Heart left ventricle (tissue), 16 donors: ENCODE results near the gene PDE9A. TPM values are rescaled to one million over a fixed set of nuclear protein-coding genes. Genes with fewer than 3 reads are reported as not detected.

ENCODE experiments used
- ATAC-seq, 4 donors: fragments of 200-7000 bp; cut with Tn5 transposase; one replicate each; pipeline ENCODE4 v1.9.1; 2020 to 2022; ENCODE audit warnings: moderate library complexity in 4 of 4, mild to moderate bottlenecking in 3 of 4, moderate number of reproducible peaks in 1 of 4
- DNase-seq, 5 donors: peaks; one replicate each; pipeline ENCODE4 v3.0.0-alpha.2; 2020
- H3K27ac ChIP-seq, 12 donors: fragments of 200-600 bp; sonication (generic) in 4 of 12; one replicate each; pipeline versions ENCODE4 v1.5.0 to v1.8.0; 2016 to 2022; ENCODE audit warnings: mild to moderate bottlenecking in 2 of 12
- H3K27me3 ChIP-seq, 9 donors: fragments of 200-600 bp; sonication (generic) in 2 of 9; one replicate each; pipeline versions ENCODE4 v1.5.1 to v1.8.0; 2016 to 2022; ENCODE audit warnings: mild to moderate bottlenecking in 3 of 9
- H3K36me3 ChIP-seq, 9 donors: fragments of 200-600 bp; sonication (generic) in 2 of 9; one replicate each; pipeline versions ENCODE4 v1.5.0 to v1.8.0; 2018 to 2022; ENCODE audit warnings: mild to moderate bottlenecking in 2 of 9
- H3K4me1 ChIP-seq, 12 donors: fragments of 200-600 bp; sonication (generic) in 4 of 12; one replicate each; pipeline versions ENCODE4 v1.5.0 to v1.8.0; 2016 to 2022; ENCODE audit warnings: mild to moderate bottlenecking in 3 of 12
- H3K4me3 ChIP-seq, 12 donors: fragments of 200-600 bp; sonication (generic) in 4 of 12; one replicate each; pipeline versions ENCODE4 v1.5.0 to v1.8.0; 2017 to 2022; ENCODE audit warnings: mild to moderate bottlenecking in 9 of 12, moderate library complexity in 4 of 12
- H3K9me3 ChIP-seq, 12 donors: fragments of 200-600 bp; sonication (generic) in 4 of 12; one replicate each; pipeline versions ENCODE4 v1.5.0 to v1.8.0; 2016 to 2022; ENCODE audit warnings: mild to moderate bottlenecking in 1 of 12
- POLR2A ChIP-seq, 2 donors: fragments of 450-650 bp; IDR thresholded peaks; one replicate each; pipeline ENCODE4 v1.6.1; 2017; ENCODE audit warnings: antibody characterized with exemption in 2 of 2, mild to moderate bottlenecking in 2 of 2, moderate library complexity in 2 of 2
- WGBS, 4 donors: extraction: QIAGEN DNeasy Blood & Tissue Kit in 2 of 4; methylation state at CpG; one replicate each; pipeline versions ENCODE4 v1.1.5 to v1.1.7; 2013 to 2018; 5-methylcytosine and 5-hydroxymethylcytosine counted together
- intact Hi-C, 10 donors: fragments of 100-400 bp; cut with DNase I; formaldehyde crosslinking; loops; one replicate each; pipeline versions ENCODE4 v1.11.1 to v1.14.2; 2022
- polyA plus RNA-seq, 2 donors: library from polyadenylated mRNA; stranded (reverse); fragments of 200-250 nt; gene quantifications; one replicate each; pipeline ENCODE4 v1.2.3, GENCODE V29; 2013
- total RNA-seq, 9 donors: library from RNA; depleted of rRNA in 2 of 9; stranded (reverse); fragments of >200 nt in 2 of 9; fragmentation: NEBNext Ultra II Directional in 3 of 9; extraction: Animal tissue kit (Norgen Biotek cat#: 25700) in 3 of 9; gene quantifications; one replicate each; pipeline versions ENCODE4 v1.1.0 to v1.2.4, GENCODE V29; 2016 to 2023
- TF ChIP-seq, protein P1 (sequence below), 12 donors: fragments of 200-600 bp; sonication (generic) in 4 of 12; IDR thresholded peaks; one replicate each; pipeline versions ENCODE4 v1.5.0 to v1.8.0; 2018 to 2022; ENCODE audit warnings: antibody characterized with exemption in 12 of 12, mild to moderate bottlenecking in 5 of 12
- donor health status: ischemic (EF 13 %, LVEDD 7.1; RV severe dilation, severe dysfunction).
- donor health status: healthy with polysubstance abuse.
- donor health status: DM: no; HTN: yes; CAD: no.
- donor health status: DM: no; HTN: no; CAD: no.
- donor health status: ischemic (EF 25% LVEDD 6.9; RV normal size, moderate dysfunction).
- donor health status: ischemic (EF 25% LVEDD 5.7; RV mildly dilated, moderate dysfunction).
- donor health status: healthy.
- donor health status: DM: yes; HTN: yes; CAD: no.
- donor health status: ischemic (EF 35%, LVEDD 5.7; RV mildly dilated, moderate dysfunction).
- donor health status: nonischemic (EF 11% LVEDD 7.7; RV severe dilation, severe dysfunction).
- donor health status: DM: yes; HTN: yes; CAD: no.
- donor health status: PGD.
- donor health status: ischemic (EF 29% LVEDD 5.4; RV normal size, mild dysfunction).
- donor health status: nonischemic (EF 23%, LVEDD 6.1; RV moderate dilation, normal function).

Gene PDE9A
- total and polyA plus RNA-seq, 11 donors = 1.5 to 4.0 (median 3.1) TPM

DNA sequence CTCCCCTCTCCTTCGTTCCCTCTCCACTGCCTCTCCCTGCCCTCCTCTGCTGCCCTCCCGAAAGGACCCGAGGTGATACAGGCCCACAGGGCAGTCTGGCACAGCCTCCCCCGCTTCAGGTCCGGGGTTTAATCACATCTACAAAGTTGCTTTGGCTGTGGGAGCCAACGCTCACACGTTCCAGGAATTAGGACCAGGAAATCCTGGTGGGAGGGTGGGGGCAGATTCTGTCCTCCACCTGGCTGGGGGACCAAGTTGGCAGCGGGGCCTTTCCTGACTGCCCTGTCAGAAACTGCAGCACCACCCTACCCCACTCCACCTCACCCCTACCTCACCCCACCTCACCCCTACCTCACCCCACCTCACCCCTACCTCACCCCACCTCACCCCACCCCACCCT lies 130.9 kb downstream of the PDE9A start:
- intact Hi-C loops = loop anchor here in 4 of 10 donors (5.0 to 10.0 kb wide), 3 partner anchors 42 to 129 kb away; partner anchors contain the start of gene PDE9A (in 2 of the 4)
- DNase-seq (peak in 2 of 5 donors; percentile 47 to 59), ATAC-seq (peak in 3 of 4 donors; percentile 32 to 78 (median 40))
- Histone ChIP-seq H3K9me3 (peaks cover 0 to 3% (median 0%) of the 10 kb centered on the region in 12 donors), H3K4me3 (peak overlapping the region in 5 of 12 donors; percentile 7 to 43 (median 24)), H3K4me1 (peaks cover 0 to 33% (median 24%) of the 10 kb centered on the region in 12 donors), H3K27ac (peak overlapping the region; percentile 58 to 98 (median 86)), H3K27me3 (peaks cover 0 to 32% (median 8%) of the 10 kb centered on the region in 9 donors), H3K36me3 (no peaks in the 10 kb centered on the region)
- TF ChIP-seq, protein P1, sequence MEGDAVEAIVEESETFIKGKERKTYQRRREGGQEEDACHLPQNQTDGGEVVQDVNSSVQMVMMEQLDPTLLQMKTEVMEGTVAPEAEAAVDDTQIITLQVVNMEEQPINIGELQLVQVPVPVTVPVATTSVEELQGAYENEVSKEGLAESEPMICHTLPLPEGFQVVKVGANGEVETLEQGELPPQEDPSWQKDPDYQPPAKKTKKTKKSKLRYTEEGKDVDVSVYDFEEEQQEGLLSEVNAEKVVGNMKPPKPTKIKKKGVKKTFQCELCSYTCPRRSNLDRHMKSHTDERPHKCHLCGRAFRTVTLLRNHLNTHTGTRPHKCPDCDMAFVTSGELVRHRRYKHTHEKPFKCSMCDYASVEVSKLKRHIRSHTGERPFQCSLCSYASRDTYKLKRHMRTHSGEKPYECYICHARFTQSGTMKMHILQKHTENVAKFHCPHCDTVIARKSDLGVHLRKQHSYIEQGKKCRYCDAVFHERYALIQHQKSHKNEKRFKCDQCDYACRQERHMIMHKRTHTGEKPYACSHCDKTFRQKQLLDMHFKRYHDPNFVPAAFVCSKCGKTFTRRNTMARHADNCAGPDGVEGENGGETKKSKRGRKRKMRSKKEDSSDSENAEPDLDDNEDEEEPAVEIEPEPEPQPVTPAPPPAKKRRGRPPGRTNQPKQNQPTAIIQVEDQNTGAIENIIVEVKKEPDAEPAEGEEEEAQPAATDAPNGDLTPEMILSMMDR (IDR thresholded peaks at IDR 0.05) = no peak
- no peak for TF ChIP-seq POLR2A (IDR thresholded peaks at IDR 0.05)
- 32 to 49% (median 44%) methylated on average over 8 of the region's 8 CpGs for WGBS, 4 donors

DNA sequence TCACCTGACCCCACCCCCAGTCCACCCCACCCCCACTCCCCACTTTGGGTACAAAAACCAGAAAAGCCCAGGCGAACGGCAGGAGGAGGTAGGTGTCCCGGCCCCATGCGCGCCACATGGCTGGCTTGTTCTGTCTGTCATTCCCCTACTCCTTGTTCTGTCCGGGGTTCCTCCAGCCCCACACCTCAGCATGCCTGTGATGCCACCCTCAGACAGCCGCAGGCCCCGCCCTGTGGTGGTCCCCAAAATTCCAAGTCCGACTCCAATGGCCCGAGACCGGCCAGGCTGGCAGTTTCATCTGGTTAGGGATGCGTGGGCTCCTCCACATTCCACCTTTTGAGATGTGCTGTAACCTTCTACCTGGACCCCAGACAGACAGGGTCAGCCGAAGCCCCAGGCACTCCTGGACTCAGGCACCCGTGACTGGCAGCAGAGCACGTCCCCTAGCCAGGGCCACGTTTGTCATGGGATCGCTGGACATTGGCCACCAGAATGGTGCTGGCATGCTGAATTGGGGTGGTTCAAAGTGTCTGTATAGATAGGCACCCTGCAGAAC lies 131.6 kb downstream of the PDE9A start:
- DNase-seq = no peak
- Histone ChIP-seq H3K4me1 (peaks cover 0 to 33% (median 24%) of the 10 kb centered on the region in 12 donors), H3K4me3 (no peak overlapping the region), H3K36me3 (no peaks in the 10 kb centered on the region), H3K27ac (peak overlapping the region in 1 of 12 donors; percentile 23), H3K27me3 (peaks cover 0 to 28% (median 6%) of the 10 kb centered on the region in 9 donors), H3K9me3 (peaks cover 0 to 3% (median 0%) of the 10 kb centered on the region in 12 donors)
- intact Hi-C loops = loop anchor here in 4 of 10 donors (5.0 to 10.0 kb wide), 3 partner anchors 43 to 130 kb away; partner anchors contain the start of gene PDE9A (in 2 of the 4)
- ATAC-seq = no peak
- WGBS, 4 donors = 92 to 95% (median 92%) methylated on average over 15 to 17 of the region's 17 CpGs
- TF ChIP-seq POLR2A (IDR thresholded peaks at IDR 0.05) = no peak
- TF ChIP-seq, protein P1 (IDR thresholded peaks at IDR 0.05) = no peak

DNA sequence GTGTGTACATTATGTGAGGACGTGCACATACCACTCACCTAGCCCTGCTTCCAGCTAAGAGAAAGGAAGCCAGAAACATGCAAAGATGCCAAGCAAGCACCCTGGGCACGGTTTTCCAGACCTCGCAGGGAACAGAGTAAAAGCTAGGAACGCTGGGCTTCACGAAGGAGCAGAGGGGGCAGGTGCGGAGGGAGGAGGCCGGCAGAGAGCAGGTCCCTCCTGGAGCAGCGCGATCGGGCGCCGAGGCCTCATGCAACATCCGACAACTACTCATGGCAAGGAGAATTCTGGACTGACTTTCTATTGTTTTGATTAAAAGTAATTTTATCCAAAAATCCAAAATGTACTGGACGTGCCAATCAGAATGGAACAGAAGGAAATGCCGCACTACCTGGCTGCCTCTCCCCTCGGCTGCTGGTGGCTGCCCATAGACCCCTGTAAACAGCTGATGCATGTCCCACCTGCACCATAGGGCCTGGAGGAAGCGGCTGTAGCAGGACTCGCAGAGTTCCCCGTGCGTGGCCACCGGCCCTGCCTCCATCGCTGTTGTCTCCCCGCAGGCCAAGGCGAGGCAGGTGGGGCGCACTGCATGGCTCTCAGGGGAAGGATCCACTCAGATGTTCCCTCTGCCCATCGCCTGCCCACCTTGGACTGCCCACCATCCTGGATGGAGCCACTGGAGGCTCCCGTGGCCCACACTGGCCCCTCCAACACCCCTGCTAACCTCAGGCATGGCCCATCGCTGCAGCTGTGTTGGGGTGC lies 132.4 kb downstream of the PDE9A start:
- H3K4me3 ChIP-seq = no peak overlapping the region
- 92 to 95% (median 94%) methylated on average over 26 to 28 of the region's 28 CpGs for whole genome bisulfite sequencing, 4 donors
- peaks cover 0 to 3% (median 0%) of the 10 kb centered on the region in 12 donors for H3K9me3 ChIP-seq
- ATAC-seq (no peak), DNase-seq (no peak)
- H3K36me3 ChIP-seq = no peaks in the 10 kb centered on the region
- H3K27me3 ChIP-seq = peaks cover 0 to 19% (median 6%) of the 10 kb centered on the region in 9 donors
- peaks cover 0 to 33% (median 22%) of the 10 kb centered on the region in 12 donors for H3K4me1 ChIP-seq
- TF ChIP-seq POLR2A (IDR thresholded peaks at IDR 0.05) = no peak
- TF ChIP-seq, protein P1 (IDR thresholded peaks at IDR 0.05) = no peak
- H3K27ac ChIP-seq = no peak overlapping the region
- intact Hi-C loops = loop anchor here in 2 of 10 donors (10.0 kb wide), 1 partner anchor 131 kb away; the partner anchor contains the start of gene PDE9A (in 2 of the 2)

DNA sequence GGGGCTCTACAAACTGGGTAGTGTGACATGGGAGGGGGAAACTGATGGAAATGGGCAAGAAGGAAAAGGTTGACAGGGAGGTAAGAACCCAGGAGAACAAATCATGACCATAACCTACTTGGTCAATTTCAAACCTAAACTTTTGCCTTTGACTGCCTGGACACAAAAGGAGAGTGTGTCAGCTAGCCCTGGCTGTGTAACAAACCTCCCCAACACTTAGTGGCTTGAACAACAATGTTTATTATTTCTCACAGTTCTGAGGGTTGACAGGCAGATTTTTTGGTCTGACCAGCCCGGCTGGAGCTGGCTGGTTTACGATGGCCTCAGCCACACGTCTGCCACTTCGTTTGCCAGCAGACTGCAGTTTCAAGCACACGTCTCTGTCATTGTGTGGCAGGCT lies 133.5 kb downstream of the PDE9A start:
- intact Hi-C loops = loop anchor here in 2 of 10 donors (10.0 kb wide), 1 partner anchor 132 kb away; the partner anchor contains the start of gene PDE9A (in 2 of the 2)
- peaks cover 0 to 3% (median 0%) of the 10 kb centered on the region in 12 donors for H3K9me3 ChIP-seq
- no peaks in the 10 kb centered on the region for H3K36me3 ChIP-seq
- H3K4me3 ChIP-seq = no peak overlapping the region
- DNase-seq = no peak
- H3K27me3 ChIP-seq = peaks cover 0 to 15% (median 0%) of the 10 kb centered on the region in 9 donors
- no peak for TF ChIP-seq POLR2A (IDR thresholded peaks at IDR 0.05)
- TF ChIP-seq, protein P1 (IDR thresholded peaks at IDR 0.05) = no peak
- WGBS, 4 donors = 82 to 94% (median 89%) methylated on average over 5 of the region's 5 CpGs
- no peak overlapping the region for H3K27ac ChIP-seq
- ATAC-seq = no peak
- peaks cover 0 to 24% (median 14%) of the 10 kb centered on the region in 12 donors for H3K4me1 ChIP-seq
